H1 (cell line): ENCODE measurements around the gene SLC7A14. TPM values are rescaled to one million over a fixed set of nuclear protein-coding genes. Genes with fewer than 3 reads are reported as not detected.

Experiments used
- CTCF ChIA-PET: fragments of 300-600 bp; sonication (Branson Sonifier 250); formaldehyde crosslinking; loops from one replicate; lab custom pipeline; 2021; ENCODE audit not compliant: partially characterized antibody; lab: Charles Lee
- POLR2A ChIA-PET: fragments of 300-600 bp; sonication (Branson Sonifier 250); formaldehyde crosslinking; loops from one replicate; lab custom pipeline; 2021; ENCODE audit warnings: inconsistent platforms; ENCODE audit not compliant: partially characterized antibody; lab: Charles Lee
- DNase-seq, 2 experiments: peaks; one replicate each; pipeline versions ENCODE4 v3.0.0 to v3.0.0-alpha.2; 2010 to 2022; ENCODE audit warnings: low spot score in 2 of 2, low read depth in 1 of 2, mixed read lengths in 1 of 2
- FAIRE-seq: peaks from 2 replicates; lab custom pipeline; 2011; peaks lifted over from hg19 to GRCh38; lab: Jason Lieb, UNC
- H2AFZ ChIP-seq: 2 replicates; pipeline ENCODE4 v1.8.1; 2012; ENCODE audit warnings: low read length, inconsistent platforms
- H2AK5ac ChIP-seq: 2 replicates; pipeline ENCODE4 v1.6.1; 2013; ENCODE audit warnings: low read depth, low read length
- H2BK120ac ChIP-seq: replicated peaks from 2 replicates; pipeline ENCODE3; 2013; ENCODE audit warnings: low read depth, low read length, inconsistent platforms
- H2BK12ac ChIP-seq: 2 replicates; pipeline ENCODE4 v1.6.1; 2013; ENCODE audit warnings: low read depth, low read length
- H2BK15ac ChIP-seq: 2 replicates; pipeline ENCODE4 v1.6.1; 2013; ENCODE audit warnings: low read length
- H2BK20ac ChIP-seq: 2 replicates; pipeline ENCODE4 v1.6.1; 2013; ENCODE audit warnings: low read length
- H2BK5ac ChIP-seq: 2 replicates; pipeline ENCODE4 v1.6.1; 2013; ENCODE audit warnings: low read depth, low read length
- H3K14ac ChIP-seq: 2 replicates; pipeline ENCODE4 v1.6.1; 2013; ENCODE audit warnings: inconsistent platforms; ENCODE audit not compliant: insufficient read length
- H3K18ac ChIP-seq: 2 replicates; pipeline ENCODE4 v1.6.1; 2013; ENCODE audit warnings: low read length; ENCODE audit errors: extremely low read depth
- H3K23ac ChIP-seq: 2 replicates; pipeline ENCODE4 v1.6.1; 2013; ENCODE audit warnings: inconsistent platforms; ENCODE audit not compliant: insufficient read length
- H3K23me2 ChIP-seq: 2 replicates; pipeline ENCODE4 v1.6.1; 2013; ENCODE audit warnings: low read depth, low read length
- H3K27ac ChIP-seq: 2 replicates; pipeline ENCODE4 v1.6.1; 2011; ENCODE audit warnings: low read depth, low read length, inconsistent platforms
- H3K27me3 ChIP-seq, 4 experiments: replicated peaks in 1 of 4; 1 replicate in 1 of 4; 2 replicates in 3 of 4; pipeline versions ENCODE4 v1.6.1 to v1.8.1; 2011 to 2013; ENCODE audit warnings: low read length in 3 of 4, mild to moderate bottlenecking in 3 of 4, inconsistent platforms in 2 of 4, mixed read lengths in 2 of 4, moderate library complexity in 1 of 4; ENCODE audit not compliant: control insufficient read depth in 3 of 4, insufficient read depth in 3 of 4; ENCODE audit errors: extremely low read depth in 1 of 4
- H3K36me3 ChIP-seq, 4 experiments: 2 replicates each; pipeline versions ENCODE4 v1.6.1 to v1.8.1; 2011 to 2013; ENCODE audit warnings: mild to moderate bottlenecking in 4 of 4, low read length in 3 of 4, moderate library complexity in 2 of 4, control low read depth in 1 of 4, inconsistent platforms in 1 of 4; ENCODE audit not compliant: insufficient read depth in 4 of 4, control insufficient read depth in 2 of 4
- H3K4ac ChIP-seq: replicated peaks from 2 replicates; pipeline ENCODE3; 2013; ENCODE audit warnings: low read length, low read depth, mixed read lengths, inconsistent platforms; ENCODE audit not compliant: insufficient read length
- H3K4me1 ChIP-seq, 4 experiments: replicated peaks in 1 of 4; 1 replicate in 1 of 4; 2 replicates in 3 of 4; pipeline versions ENCODE4 v1.6.1 to v1.8.1; 2011 to 2013; ENCODE audit warnings: low read length in 3 of 4, inconsistent platforms in 2 of 4, mixed read lengths in 1 of 4; ENCODE audit not compliant: insufficient read depth in 4 of 4, control insufficient read depth in 3 of 4
- H3K4me2 ChIP-seq, 2 experiments: 2 replicates each; pipeline versions ENCODE4 v1.6.1 to v1.8.1; 2011 to 2013; ENCODE audit warnings: low read depth in 2 of 2, low read length in 2 of 2, control low read depth in 1 of 2, inconsistent platforms in 1 of 2, mild to moderate bottlenecking in 1 of 2; ENCODE audit not compliant: insufficient read depth in 1 of 2
- H3K4me3 ChIP-seq, 4 experiments: fragments of 200-600, 300-600 bp in 1 of 4; sonication (generic), shearing (Covaris generic), sonication (Bioruptor Twin) in 1 of 4; 2 replicates each; pipeline versions ENCODE4 v1.5.1 to v1.8.1; 2011 to 2016; ENCODE audit warnings: low read length in 4 of 4, low read depth in 3 of 4, control low read depth in 2 of 4, inconsistent platforms in 2 of 4, mild to moderate bottlenecking in 2 of 4, mixed read lengths in 1 of 4, moderate library complexity in 1 of 4; ENCODE audit not compliant: insufficient read depth in 2 of 4; ENCODE audit errors: extremely low read depth in 1 of 4
- H3K56ac ChIP-seq: replicated peaks from 2 replicates; pipeline ENCODE3; 2013; ENCODE audit warnings: low read depth, mild to moderate bottlenecking, mixed read lengths, low read length, inconsistent platforms; ENCODE audit not compliant: insufficient read length
- H3K79me1 ChIP-seq: 2 replicates; pipeline ENCODE4 v1.6.1; 2013; ENCODE audit warnings: low read depth, low read length, control low read depth
- H3K79me2 ChIP-seq, 2 experiments: 2 replicates each; pipeline versions ENCODE4 v1.6.1 to v1.8.1; 2012 to 2013; ENCODE audit warnings: low read length in 2 of 2, mild to moderate bottlenecking in 2 of 2, inconsistent platforms in 1 of 2; ENCODE audit not compliant: insufficient read depth in 2 of 2, control insufficient read depth in 1 of 2
- H3K9ac ChIP-seq, 4 experiments: replicated peaks in 1 of 4; 1 replicate in 1 of 4; 2 replicates in 3 of 4; pipeline versions ENCODE4 v1.6.1 to v1.8.1; 2011 to 2013; ENCODE audit warnings: low read depth in 3 of 4, low read length in 3 of 4, control low read depth in 2 of 4, mild to moderate bottlenecking in 2 of 4, moderate library complexity in 2 of 4, inconsistent platforms in 1 of 4; ENCODE audit errors: extremely low read depth in 1 of 4
- H3K9me3 ChIP-seq, 2 experiments: 2 replicates each; pipeline versions ENCODE4 v1.6.1 to v1.8.1; 2012 to 2013; ENCODE audit warnings: mild to moderate bottlenecking in 2 of 2, moderate library complexity in 2 of 2, control low read depth in 1 of 2, inconsistent platforms in 1 of 2, low read depth in 1 of 2, low read length in 1 of 2, mixed read lengths in 1 of 2; ENCODE audit not compliant: insufficient read depth in 2 of 2
- H4K20me1 ChIP-seq, 2 experiments: replicated peaks in 1 of 2; 2 replicates each; pipeline versions ENCODE3 to v1.8.1; 2011 to 2013; ENCODE audit warnings: inconsistent platforms in 2 of 2, low read length in 2 of 2, mild to moderate bottlenecking in 1 of 2; ENCODE audit not compliant: insufficient read depth in 2 of 2, control insufficient read depth in 1 of 2
- H4K5ac ChIP-seq: 2 replicates; pipeline ENCODE4 v1.6.1; 2013; ENCODE audit warnings: low read length, low read depth, mixed read lengths, inconsistent platforms; ENCODE audit not compliant: insufficient read length
- H4K8ac ChIP-seq: 2 replicates; pipeline ENCODE4 v1.8.0; 2013; ENCODE audit warnings: mild to moderate bottlenecking, moderate library complexity, low read length, inconsistent platforms; ENCODE audit not compliant: insufficient read depth; ENCODE audit errors: extremely low read depth
- H4K91ac ChIP-seq: replicated peaks from 2 replicates; pipeline ENCODE3; 2013; ENCODE audit warnings: low read length, mixed read lengths, inconsistent platforms; ENCODE audit not compliant: insufficient read length
- CBX5 ChIP-seq: fragments of 300-800, 300-1000 bp; sonication (generic); IDR thresholded peaks from 2 replicates; pipeline ENCODE4 v1.7.1; 2016; ENCODE audit warnings: antibody characterized with exemption, low read length, low read depth
- CHD2 ChIP-seq: IDR thresholded peaks from 2 replicates; pipeline ENCODE4 v1.6.1; 2012; ENCODE audit warnings: low read length, improper control_type of control experiment
- GABPA ChIP-seq: IDR thresholded peaks from 2 replicates; pipeline ENCODE4 v1.6.1; 2011; ENCODE audit warnings: mild to moderate bottlenecking, low read length, moderate library complexity, borderline replicate concordance; ENCODE audit not compliant: insufficient read depth
- KDM4A ChIP-seq: IDR thresholded peaks from one replicate; pipeline ENCODE4 v1.7.1; 2012; ENCODE audit warnings: low read depth, mild to moderate bottlenecking, moderate library complexity, low read length, inconsistent platforms; ENCODE audit not compliant: severe bottlenecking
- NRF1 ChIP-seq: IDR thresholded peaks from 2 replicates; pipeline ENCODE4 v1.6.1; 2011; ENCODE audit warnings: mild to moderate bottlenecking, low read depth, low read length, improper control_type of control experiment
- RBBP5 ChIP-seq: IDR thresholded peaks from 2 replicates; pipeline ENCODE4 v1.7.1; 2012; ENCODE audit warnings: low read depth, mild to moderate bottlenecking, inconsistent platforms, low read length, moderate library complexity, borderline replicate concordance
- SAP30 ChIP-seq: fragments of 300-600 bp; sonication (generic); IDR thresholded peaks from 2 replicates; pipeline ENCODE4 v1.7.1; 2012; ENCODE audit warnings: low read length, moderate library complexity, mild to moderate bottlenecking, inconsistent platforms; ENCODE audit not compliant: insufficient read depth, insufficient replicate concordance
- SIRT6 ChIP-seq: IDR thresholded peaks from one replicate; pipeline ENCODE4 v1.7.1; 2012; ENCODE audit warnings: low read length, inconsistent platforms
- SP4 ChIP-seq: IDR thresholded peaks from 2 replicates; pipeline ENCODE4 v1.6.1; 2012; ENCODE audit warnings: low read length, inconsistent platforms
- SRF ChIP-seq: IDR thresholded peaks from 2 replicates; pipeline ENCODE4 v1.6.1; 2011; ENCODE audit warnings: mild to moderate bottlenecking, low read depth, low read length, moderate library complexity
- TEAD4 ChIP-seq: IDR thresholded peaks from 2 replicates; pipeline ENCODE4 v1.6.1; 2012; ENCODE audit warnings: low read depth, low read length, inconsistent platforms, mixed read lengths
- YY1 ChIP-seq: IDR thresholded peaks from 2 replicates; pipeline ENCODE4 v1.6.1; 2011; ENCODE audit warnings: low read depth, mild to moderate bottlenecking, low read length
- WGBS, 2 experiments: shearing (Covaris generic) in 1 of 2; methylation state at CpG; one replicate each; pipeline versions ENCODE4 v1.1.6 to v1.1.7; 2013 to 2015; ENCODE audit warnings: low lambda C conversion rate in 2 of 2, mixed read lengths in 2 of 2, inconsistent platforms in 1 of 2, low coverage in 1 of 2, missing lambda C conversion rate in 1 of 2; ENCODE audit not compliant: insufficient replicate concordance in 2 of 2, insufficient coverage in 1 of 2, insufficient read length in 1 of 2; ENCODE audit errors: extremely low coverage in 1 of 2, missing lambda C conversion rate in 1 of 2; 5-methylcytosine and 5-hydroxymethylcytosine counted together
- polyA plus RNA-seq, 7 experiments: library from polyadenylated mRNA; depleted of rRNA in 3 of 7; stranded (reverse) in 5 of 7; unstranded in 2 of 7; fragments of >200 nt in 5 of 7; fragments of 200-250 nt in 2 of 7; gene quantifications; 1 replicate in 5 of 7; 2 replicates in 1 of 7; 4 replicates in 1 of 7; pipeline versions ENCODE4 v1.2.1 to v1.2.3, GENCODE V29; 2011 to 2013; ENCODE audit warnings: missing spikeins in 2 of 7, mixed read lengths in 2 of 7
- total RNA-seq: library from RNA; stranded (reverse); fragmentation: NEBNext Ultra II Directional; extraction: Animal tissue kit (Norgen Biotek cat#: 25700); gene quantifications from 2 replicates; pipeline ENCODE4 v1.2.1, GENCODE V29; 2021

The SLC7A14 gene
- total and polyA plus RNA-seq, 2 of the 8 experiments (the other 6 are each of a cell fraction or from before 2014, with no cell fraction given) = 0.21 to 0.95 TPM

- H3K36me3 ChIP-seq = no peaks in the 10 kb centered on the region
- H2BK15ac ChIP-seq = no peak overlapping the region
- H3K9ac ChIP-seq = no peak overlapping the region
- no peaks in the 10 kb centered on the region for H3K4me1 ChIP-seq
- CTCF ChIA-PET = no interaction called here
- H4K20me1 ChIP-seq = no peaks in the 10 kb centered on the region
- no peaks in the 10 kb centered on the region for H3K9me3 ChIP-seq
- no peak overlapping the region for H4K5ac ChIP-seq
- DNase-seq = no peak
- no peaks in the 10 kb centered on the region for H3K27me3 ChIP-seq
- no peak overlapping the region for H2BK12ac ChIP-seq
- no peak overlapping the region for H2BK5ac ChIP-seq
- H3K18ac ChIP-seq = no peak overlapping the region
- no peak for FAIRE-seq
- H3K23ac ChIP-seq = no peak overlapping the region
- no peaks in the 10 kb centered on the region for H3K79me1 ChIP-seq
- no peak overlapping the region for H2BK20ac ChIP-seq
- no peak overlapping the region for H4K8ac ChIP-seq
- 96% methylated on average over 1 of the region's 1 CpG; no CpG with 5 or more reads in 1 of the 2 experiments for WGBS, 2 experiments
- no peak overlapping the region for H4K91ac ChIP-seq
- no peak overlapping the region for H2AK5ac ChIP-seq
- H3K14ac ChIP-seq = no peak overlapping the region
- no peak overlapping the region for H3K27ac ChIP-seq
- H3K4me3 ChIP-seq = no peak overlapping the region
- no peaks in the 10 kb centered on the region for H3K79me2 ChIP-seq
- H3K4me2 ChIP-seq = no peak overlapping the region
- H3K4ac ChIP-seq = no peak overlapping the region
- TF ChIP-seq TEAD4 = no peak
- TF ChIP-seq RBBP5 = no peak
- TF ChIP-seq SP4 = no peak
- TF ChIP-seq CHD2 = no peak
- no peak for TF ChIP-seq SAP30
- TF ChIP-seq SRF = no peak
- no peak for TF ChIP-seq YY1
- no peak for TF ChIP-seq GABPA
- no peak for TF ChIP-seq CBX5
- no peak for TF ChIP-seq NRF1
- no peak for TF ChIP-seq SIRT6
- no peak for TF ChIP-seq KDM4A
- TF ChIP-seq, all 59 proteins: peak for 0
- H2BK120ac ChIP-seq = no peak overlapping the region
- POLR2A ChIA-PET = no interaction called here
- no peak overlapping the region for H3K56ac ChIP-seq
- no peaks in the 10 kb centered on the region for H3K23me2 ChIP-seq
- no peak overlapping the region for H2AFZ ChIP-seq
These were observed 16.7 kb upstream of the SLC7A14 start for GRCh38 chr3:170602556-170602955.
